Raji (cell line): ENCODE data around the gene PRTFDC1.

Source experiments
- POLR2A ChIP-seq: IDR thresholded peaks from 2 replicates; pipeline ENCODE4 v1.6.1; 2011; ENCODE audit warnings: low read depth, low read length, control low read depth; ENCODE audit not compliant: insufficient read depth

The PRTFDC1 gene

DNA sequence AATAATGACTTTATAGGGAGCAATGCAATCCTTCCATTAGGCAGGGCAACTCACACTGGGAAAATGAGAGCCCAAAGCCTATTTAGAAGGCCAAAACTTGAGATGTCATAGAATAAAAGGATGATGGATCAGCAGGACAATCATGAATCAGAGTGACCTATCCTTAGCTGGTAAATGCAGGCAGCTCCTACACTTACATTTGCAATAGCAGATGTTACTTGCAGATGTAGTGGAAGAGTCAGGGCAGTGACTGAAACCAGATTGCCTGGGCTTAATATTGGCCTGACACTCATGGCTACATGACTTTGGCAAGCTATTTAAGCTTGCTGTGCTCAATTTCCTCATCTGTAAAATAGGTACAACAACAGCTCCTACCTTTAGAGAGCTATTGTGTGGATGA lies 98.7 kb downstream of the PRTFDC1 start:
- TF ChIP-seq POLR2A = no peak

- TF ChIP-seq POLR2A = no peak
Measured at GRCh38 chr10:24851629-24852028, 100.8 kb downstream of the PRTFDC1 start.

DNA sequence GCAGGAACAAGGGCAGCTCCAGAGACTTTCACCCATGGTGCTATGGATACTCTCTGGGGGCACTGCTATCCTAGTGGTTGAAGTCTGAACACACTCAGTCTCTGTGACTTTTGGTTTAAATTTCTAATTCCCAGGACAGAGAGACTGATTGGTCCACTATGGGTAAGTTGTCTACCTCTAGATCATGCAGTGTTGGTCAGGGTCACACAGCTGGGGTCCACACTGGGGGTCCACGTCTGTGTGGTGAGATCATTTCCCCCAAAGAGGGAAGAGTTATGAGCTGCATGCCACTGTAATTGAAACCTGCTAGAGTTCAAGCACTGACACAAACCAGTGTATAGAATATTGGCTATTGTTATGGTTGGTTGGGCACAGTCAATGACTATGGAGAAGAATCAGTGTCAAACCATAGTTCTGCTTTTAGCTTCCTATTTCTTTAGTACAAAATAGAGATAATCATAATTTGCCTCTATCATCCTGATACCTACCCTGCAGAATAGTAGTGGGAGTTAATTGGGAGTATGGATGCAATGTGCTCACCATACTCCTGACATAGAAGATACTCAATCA lies 101.6 kb downstream of the PRTFDC1 start:
- no peak for TF ChIP-seq POLR2A

DNA sequence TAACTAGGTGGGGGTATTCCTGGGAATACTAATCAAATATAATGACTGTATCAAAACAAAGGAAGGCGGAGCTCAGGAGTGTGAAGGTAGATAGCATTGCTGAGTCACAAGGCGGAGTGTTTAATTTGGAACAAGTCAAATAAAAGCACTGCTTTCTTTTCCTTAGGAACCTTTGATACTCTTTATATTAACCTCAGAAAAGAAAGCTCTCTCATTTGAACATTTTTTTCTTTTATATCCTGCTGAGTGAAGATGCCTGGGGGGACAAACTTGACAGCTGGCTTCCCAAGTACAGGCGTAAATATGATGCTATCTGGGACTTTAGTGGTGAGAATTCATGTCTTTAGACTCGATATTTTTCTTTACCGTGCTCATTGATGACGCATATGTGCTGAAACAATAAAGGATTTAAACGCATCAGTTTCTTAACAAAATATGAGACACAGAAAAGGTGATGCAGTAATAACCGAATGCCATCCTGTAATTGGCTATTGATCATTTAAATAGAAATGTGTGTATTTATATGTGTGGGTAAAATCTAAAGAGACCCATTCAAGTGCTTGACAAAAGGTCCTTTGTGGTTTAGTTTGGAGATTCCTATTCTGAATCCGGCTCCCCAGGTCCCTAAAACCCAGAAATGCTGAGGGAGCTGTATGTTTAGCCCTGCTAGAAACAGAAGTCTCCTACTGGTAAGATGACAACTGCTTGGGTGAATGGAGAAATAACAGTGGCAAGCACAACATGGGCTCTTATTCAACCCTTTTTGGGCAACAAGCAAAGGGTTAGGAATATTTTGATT lies 102.7 kb downstream of the PRTFDC1 start:
- TF ChIP-seq POLR2A = no peak

DNA sequence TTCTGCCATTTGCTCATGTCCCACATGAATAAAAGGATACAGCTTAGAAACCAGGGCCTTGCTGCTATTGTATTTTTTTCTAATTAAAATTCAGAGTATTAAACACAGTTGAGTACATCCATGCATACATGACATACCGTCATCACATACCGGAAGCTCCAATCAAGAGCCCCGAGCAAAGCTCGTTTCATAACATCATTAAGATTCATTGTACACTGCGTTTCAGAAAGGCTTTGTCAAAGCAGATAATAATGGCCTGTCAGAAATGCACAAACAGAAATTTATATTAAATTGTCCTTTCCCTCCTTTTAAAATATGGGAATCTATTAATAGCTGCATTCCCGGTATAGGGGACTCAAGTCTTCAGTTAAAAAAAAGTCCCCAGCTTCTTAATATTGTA lies 103.4 kb downstream of the PRTFDC1 start:
- TF ChIP-seq POLR2A = no peak

DNA sequence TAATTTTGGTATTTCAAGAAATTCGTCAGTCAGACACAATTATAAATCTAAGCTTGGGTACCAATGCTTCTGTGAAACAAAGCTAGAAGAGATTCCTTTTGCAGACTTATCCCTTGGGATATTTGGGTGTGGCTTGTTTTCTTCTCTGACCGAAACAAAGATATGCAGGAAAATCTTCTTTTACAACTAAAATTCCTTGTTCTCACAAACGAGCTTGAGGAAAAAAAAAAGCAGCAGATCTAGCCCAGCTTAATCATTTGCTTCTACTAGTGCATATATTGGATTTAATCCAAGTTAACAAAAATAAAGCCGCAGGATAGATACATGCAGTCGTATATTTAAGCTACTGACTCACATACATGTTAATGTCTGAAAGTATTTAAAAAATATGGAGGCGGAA lies 104.2 kb downstream of the PRTFDC1 start:
- TF ChIP-seq POLR2A = no peak

DNA sequence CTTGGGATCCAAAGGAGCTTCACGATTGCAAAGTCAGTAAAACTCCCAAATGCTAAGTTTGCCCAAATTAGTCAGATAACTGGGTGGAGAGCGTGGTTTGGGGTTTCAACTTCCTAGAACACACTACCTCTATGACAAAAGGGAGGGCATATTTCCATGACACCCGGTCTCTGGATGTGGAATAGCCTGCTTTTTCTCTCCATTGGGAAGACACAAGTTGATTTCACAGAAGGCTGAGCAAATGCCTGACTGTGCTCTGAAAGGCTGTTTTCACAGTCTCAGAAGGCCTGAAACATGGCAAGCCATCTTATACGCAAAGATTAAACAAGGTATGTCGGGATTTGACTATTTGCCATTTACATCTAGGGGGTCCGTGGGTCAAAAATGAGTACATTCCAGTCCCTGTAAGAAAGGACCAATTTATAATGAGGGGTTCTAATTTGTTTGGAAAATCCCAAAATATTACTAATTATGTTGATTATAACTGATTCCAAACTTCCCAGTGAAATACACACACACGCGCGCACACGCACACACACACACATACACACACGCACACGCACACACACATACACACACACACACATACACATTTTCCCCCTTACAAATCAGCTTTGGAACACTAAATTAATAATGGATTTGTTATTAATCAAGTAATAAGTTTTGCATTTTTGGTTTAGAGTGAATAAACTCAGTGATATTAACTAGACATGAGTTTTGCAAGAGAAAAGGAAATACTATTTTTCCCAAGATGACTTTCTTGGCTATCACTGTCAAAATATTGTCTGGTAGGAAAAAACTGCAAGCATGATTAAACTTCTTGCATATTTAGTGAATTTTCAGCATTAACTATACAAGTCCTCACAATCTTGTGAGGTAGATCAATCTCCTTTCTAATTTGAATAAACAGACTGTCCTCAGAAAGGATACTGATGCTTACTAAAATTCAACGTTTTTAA lies 105.0 kb downstream of the PRTFDC1 start:
- no peak for TF ChIP-seq POLR2A

DNA sequence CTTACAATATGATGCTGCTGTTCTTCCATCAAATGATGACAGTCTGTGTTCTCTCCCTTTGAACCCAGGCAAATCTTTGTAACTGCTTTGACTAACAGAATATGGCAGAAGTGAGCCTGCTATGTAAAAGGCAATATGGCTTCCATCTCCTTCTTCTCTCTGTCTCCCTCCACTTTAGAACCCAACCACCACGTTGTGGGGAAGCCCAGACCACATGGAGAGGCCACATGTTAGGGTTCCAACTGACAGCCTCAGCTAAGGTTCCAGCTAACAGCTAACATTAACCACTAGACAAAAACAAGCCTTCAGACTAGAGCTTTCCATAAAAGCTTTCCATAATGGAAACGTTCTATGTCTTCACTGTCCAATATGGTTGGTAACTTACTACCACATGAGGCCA lies 107.7 kb downstream of the PRTFDC1 start:
- TF ChIP-seq POLR2A = no peak

GRCh38 chr10:24843256-24843655 lies 109.2 kb downstream of the PRTFDC1 start:
- TF ChIP-seq POLR2A = no peak

DNA sequence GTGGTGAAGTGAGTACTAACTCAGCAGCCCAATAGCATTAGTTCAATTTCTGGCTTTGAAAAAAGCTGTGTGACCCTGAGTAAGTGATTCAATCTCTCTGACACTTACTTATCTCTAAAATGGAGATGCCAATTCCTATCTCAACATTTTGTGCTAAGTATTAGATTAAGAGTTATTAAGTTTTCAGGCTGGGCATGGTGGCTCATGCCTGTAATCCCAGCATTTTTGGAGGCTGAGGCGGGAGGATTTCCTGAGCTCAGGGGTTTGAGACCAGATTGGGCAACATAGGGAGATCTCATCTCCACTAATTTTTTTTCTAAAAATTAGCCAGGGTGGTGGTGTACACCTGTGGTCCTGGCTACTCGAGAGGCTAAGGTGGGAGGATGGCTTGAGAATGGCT lies 109.5 kb downstream of the PRTFDC1 start:
- TF ChIP-seq POLR2A = no peak

DNA sequence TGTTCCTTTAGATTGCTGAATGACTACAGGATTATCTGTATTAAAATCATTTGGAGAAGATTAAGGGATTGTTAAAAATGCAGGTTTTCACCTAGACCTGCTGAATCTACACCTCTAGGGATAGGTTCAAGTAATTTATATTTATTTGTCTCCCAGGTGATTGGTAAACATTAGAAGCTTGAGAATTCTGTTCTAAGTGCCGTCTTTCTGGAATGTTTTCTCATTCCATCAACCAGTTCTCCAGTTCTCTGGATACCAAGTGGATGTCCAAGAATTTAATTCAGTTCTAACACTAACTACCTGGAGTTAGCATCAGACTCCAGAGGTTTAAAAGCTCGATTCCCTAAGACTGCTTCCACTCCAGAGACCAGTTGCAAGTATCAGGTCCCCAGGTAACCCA lies 110.9 kb downstream of the PRTFDC1 start:
- TF ChIP-seq POLR2A = no peak

GRCh38 chr10:24840784-24841183 lies 111.6 kb downstream of the PRTFDC1 start:
- TF ChIP-seq POLR2A = no peak

GRCh38 chr10:24834869-24835268 lies 117.5 kb downstream of the PRTFDC1 start:
- TF ChIP-seq POLR2A = no peak

- TF ChIP-seq POLR2A = no peak
Measured at GRCh38 chr10:24826009-24826408, 126.4 kb downstream of the PRTFDC1 start.

DNA sequence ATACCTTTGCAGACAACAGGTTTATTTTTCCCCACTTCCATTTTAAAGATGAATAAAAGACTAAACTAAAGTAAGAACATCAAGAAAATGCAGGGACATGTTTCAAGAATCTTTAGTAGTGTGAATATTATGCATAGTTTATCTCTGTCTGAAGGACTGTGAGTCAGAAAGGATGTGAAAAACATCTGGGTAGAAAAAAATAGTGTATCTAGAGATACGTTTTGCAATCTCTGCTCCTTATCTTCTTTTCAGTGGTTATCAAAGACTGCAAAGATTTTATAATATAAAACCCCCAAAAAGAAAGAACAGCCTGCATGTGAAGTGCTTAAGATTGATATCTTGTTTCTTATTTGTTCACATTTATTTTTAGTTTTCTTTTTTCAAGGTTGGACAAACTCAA lies 126.9 kb downstream of the PRTFDC1 start:
- TF ChIP-seq POLR2A = no peak

GRCh38 chr10:24824536-24824935 lies 127.9 kb downstream of the PRTFDC1 start:
- TF ChIP-seq POLR2A = no peak
